GM23338 (cell line): Measurements from ENCODE around the gene IL18BP. TPM values are rescaled to one million over a fixed set of nuclear protein-coding genes. Genes with fewer than 3 reads are reported as not detected.

ENCODE experiments used
- ATAC-seq: fragments of 200-7000 bp; cut with Tn5 transposase; 3 replicates; pipeline ENCODE4 v1.9.1; 2020
- DNase-seq: peaks from one replicate; pipeline ENCODE4 v3.0.0-alpha.2; 2015; ENCODE audit warnings: low spot score
- H2AFZ ChIP-seq: fragments of 200-600 bp; sonication (generic); 2 replicates; pipeline ENCODE4 v1.8.0; 2016; ENCODE audit warnings: antibody characterized with exemption, mild to moderate bottlenecking, moderate library complexity
- H3F3A ChIP-seq: fragments of 200-600 bp; sonication (generic); replicated peaks from 2 replicates; pipeline ENCODE4 v1.8.0; 2017; ENCODE audit warnings: antibody characterized with exemption, mixed run types, low read depth
- H3K27ac ChIP-seq: fragments of 200-600 bp; sonication (generic); 2 replicates; pipeline ENCODE4 v1.6.1; 2016; ENCODE audit warnings: low read depth
- H3K27me3 ChIP-seq: fragments of 200-600 bp; sonication (generic); 2 replicates; pipeline ENCODE4 v1.8.0; 2016; ENCODE audit warnings: mild to moderate bottlenecking, mixed run types, moderate library complexity; ENCODE audit not compliant: insufficient read depth
- H3K36me3 ChIP-seq: fragments of 200-600 bp; sonication (generic); 2 replicates; pipeline ENCODE4 v1.8.0; 2016; ENCODE audit warnings: mild to moderate bottlenecking; ENCODE audit not compliant: insufficient read depth
- H3K4me1 ChIP-seq: fragments of 200-600 bp; sonication (generic); 2 replicates; pipeline ENCODE4 v1.8.0; 2016; ENCODE audit warnings: mild to moderate bottlenecking, moderate library complexity; ENCODE audit not compliant: insufficient read depth
- H3K4me2 ChIP-seq: fragments of 200-600 bp; sonication (generic); 2 replicates; pipeline ENCODE4 v1.7.1; 2017; ENCODE audit warnings: mixed run types
- H3K4me3 ChIP-seq: fragments of 200-600 bp; sonication (generic); 2 replicates; pipeline ENCODE4 v1.6.1; 2016; ENCODE audit warnings: mixed run types
- H3K79me2 ChIP-seq: fragments of 200-600 bp; sonication (generic); replicated peaks from 2 replicates; pipeline ENCODE4 v1.8.0; 2017; ENCODE audit warnings: mild to moderate bottlenecking; ENCODE audit not compliant: insufficient read depth
- H3K9me2 ChIP-seq: fragments of 200-600 bp; sonication (generic); 2 replicates; pipeline ENCODE4 v1.8.0; 2017; ENCODE audit not compliant: insufficient read depth
- H4K20me1 ChIP-seq: fragments of 200-600 bp; sonication (generic); replicated peaks from 2 replicates; pipeline ENCODE4 v1.8.0; 2017; ENCODE audit warnings: mild to moderate bottlenecking; ENCODE audit not compliant: insufficient read depth
- H3K27ac Mint-ChIP-seq: 2 replicates; pipeline ENCODE4 v1.8.0; 2020; ENCODE audit warnings: inconsistent platforms, mild to moderate bottlenecking, moderate library complexity, mixed read lengths
- H3K27me3 Mint-ChIP-seq: 3 replicates; pipeline ENCODE4 v1.8.0; 2022; ENCODE audit warnings: low read depth, mild to moderate bottlenecking, moderate library complexity, mixed read lengths, inconsistent platforms; ENCODE audit not compliant: insufficient read depth, poor library complexity
- H3K36me3 Mint-ChIP-seq: 3 replicates; pipeline ENCODE4 v1.8.0; 2021; ENCODE audit warnings: low read depth, mild to moderate bottlenecking, inconsistent platforms, moderate library complexity, mixed read lengths
- H3K4me1 Mint-ChIP-seq: 3 replicates; pipeline ENCODE4 v1.8.0; 2020; ENCODE audit warnings: mild to moderate bottlenecking, inconsistent platforms, mixed read lengths
- H3K4me3 Mint-ChIP-seq: 3 replicates; pipeline ENCODE4 v1.8.0; 2021; ENCODE audit warnings: moderate library complexity, mild to moderate bottlenecking, inconsistent platforms, mixed read lengths
- H3K9me3 Mint-ChIP-seq: 3 replicates; pipeline ENCODE4 v1.8.0; 2020; ENCODE audit warnings: moderate library complexity, mild to moderate bottlenecking, inconsistent platforms, mixed read lengths
- CREB1 ChIP-seq: fragments of 250-450 bp; sonication (Bioruptor Pico); IDR thresholded peaks from 2 replicates; pipeline ENCODE4 v1.5.0; 2020; ENCODE audit warnings: low read depth, mild to moderate bottlenecking, moderate library complexity
- CTCF ChIP-seq, 2 experiments: fragments of 200-600 bp in 1 of 2; sonication (generic) in 1 of 2; conservative IDR thresholded peaks; 2 replicates each; pipeline versions ENCODE4 v1.5.1 to v1.6.1; 2016 to 2017; ENCODE audit warnings: antibody characterized with exemption in 2 of 2, low read depth in 2 of 2, mild to moderate bottlenecking in 2 of 2, moderate library complexity in 1 of 2
- ETS1 ChIP-seq: IDR thresholded peaks from 2 replicates; pipeline ENCODE4 v1.6.1; 2016; ENCODE audit warnings: antibody characterized with exemption
- EZH2 ChIP-seq: fragments of 200-600 bp; sonication (generic); IDR thresholded peaks from one replicate; pipeline ENCODE4 v1.8.0; 2017; ENCODE audit warnings: antibody characterized with exemption, mild to moderate bottlenecking, low read depth; ENCODE audit not compliant: unreplicated experiment
- EZH2phosphoT487 ChIP-seq: fragments of 200-600 bp; sonication (generic); IDR thresholded peaks from one replicate; pipeline ENCODE4 v1.8.1; 2018; ENCODE audit warnings: antibody characterized with exemption; ENCODE audit not compliant: unreplicated experiment
- JUNB ChIP-seq: IDR thresholded peaks from one replicate; pipeline ENCODE4 v1.6.1; 2016; ENCODE audit warnings: antibody characterized with exemption; ENCODE audit not compliant: unreplicated experiment
- NANOG ChIP-seq: IDR thresholded peaks from 2 replicates; pipeline ENCODE4 v1.6.1; 2016; ENCODE audit warnings: antibody characterized with exemption, borderline replicate concordance
- POLR2AphosphoS5 ChIP-seq: IDR thresholded peaks from 2 replicates; pipeline ENCODE4 v1.6.1; 2016; ENCODE audit warnings: antibody characterized with exemption, low read depth
- REST ChIP-seq: IDR thresholded peaks from one replicate; pipeline ENCODE4 v1.6.1; 2018; ENCODE audit warnings: antibody characterized with exemption; ENCODE audit not compliant: unreplicated experiment
- STAT1 ChIP-seq: IDR thresholded peaks from one replicate; pipeline ENCODE4 v1.6.1; 2016; ENCODE audit warnings: antibody characterized with exemption; ENCODE audit not compliant: unreplicated experiment
- ZNF114 ChIP-seq: fragments of 250-450 bp; sonication (Bioruptor Pico); IDR thresholded peaks from 2 replicates; pipeline ENCODE4 v1.5.0; 2020; ENCODE audit warnings: mild to moderate bottlenecking, moderate library complexity
- ZNF331 ChIP-seq: fragments of 250-450 bp; sonication (Bioruptor Pico); IDR thresholded peaks from 2 replicates; pipeline ENCODE4 v1.5.0; 2020; ENCODE audit warnings: low read depth, mild to moderate bottlenecking, moderate library complexity
- ZNF462 ChIP-seq: fragments of 250-450 bp; sonication (Bioruptor Pico); IDR thresholded peaks from 2 replicates; pipeline ENCODE4 v1.5.0; 2020; ENCODE audit warnings: mild to moderate bottlenecking, moderate library complexity
- polyA plus RNA-seq: library from polyadenylated mRNA; unstranded; fragments of >200 nt; fragmentation: Nextera tagmentation; extraction: Ambion mirVana; gene quantifications from 2 replicates; pipeline ENCODE4 v1.2.1, GENCODE V29; 2016
- total RNA-seq: library from RNA; depleted of rRNA; stranded (reverse); fragments of >200 nt; shearing (Covaris generic); gene quantifications from 2 replicates; pipeline ENCODE4 v1.2.3, GENCODE V29; 2014

IL18BP gene
- total and polyA plus RNA-seq, 2 experiments from 2014 or later = 3.8 to 11.2 TPM

- Histone ChIP-seq H3K4me3 (no peak overlapping the region), H3K4me2 (no peak overlapping the region), H2AFZ (no peak overlapping the region), H3K79me2 (no peaks in the 10 kb centered on the region), H4K20me1 (peaks cover 22% of the 10 kb centered on the region), H3K27me3 (no peaks in the 10 kb centered on the region), H3K27ac (no peak overlapping the region), H3K9me2 (no peaks in the 10 kb centered on the region), H3K36me3 (peaks cover 9% of the 10 kb centered on the region; the same call in 1 of the 2 replicates), H3K4me1 (no peaks in the 10 kb centered on the region), H3F3A (peaks cover 3% of the 10 kb centered on the region)
- H3K27ac Mint-ChIP-seq = no peak overlapping the region
- H3K4me1 Mint-ChIP-seq = no peaks in the 10 kb centered on the region; the same call in 2 of the 3 replicates
- ATAC-seq (no peak), DNase-seq (no peak)
- H3K9me3 Mint-ChIP-seq = peaks cover 2% of the 10 kb centered on the region; the same call in 1 of the 3 replicates
- TF ChIP-seq ZNF331 (CRISPR knock-in tag) = no peak
- TF ChIP-seq CREB1 (CRISPR knock-in tag) = no peak
- TF ChIP-seq STAT1 = no peak
- TF ChIP-seq EZH2 = no peak
- TF ChIP-seq ETS1 = no peak
- no peak for TF ChIP-seq ZNF462
- no peak for TF ChIP-seq NANOG
- TF ChIP-seq POLR2AphosphoS5 = no peak; the same call in 1 of the 2 replicates
- no peak for TF ChIP-seq REST
- no peak for TF ChIP-seq JUNB
- no peak for TF ChIP-seq EZH2phosphoT487
- no peak for TF ChIP-seq CTCF (conservative IDR thresholded peaks at IDR 0.05; ENCODE audit: low read depth in 2 of 2)
- TF ChIP-seq ZNF114 = no peak
- H3K36me3 Mint-ChIP-seq = peaks cover 86% of the 10 kb centered on the region
- peaks cover 41% of the 10 kb centered on the region for H3K27me3 Mint-ChIP-seq
- no peak overlapping the region for H3K4me3 Mint-ChIP-seq
Observed at GRCh38 chr11:72005347-72006260, 6.9 kb downstream of the IL18BP start.
